Measurements from ENCODE around the gene KLF5.

DNA sequence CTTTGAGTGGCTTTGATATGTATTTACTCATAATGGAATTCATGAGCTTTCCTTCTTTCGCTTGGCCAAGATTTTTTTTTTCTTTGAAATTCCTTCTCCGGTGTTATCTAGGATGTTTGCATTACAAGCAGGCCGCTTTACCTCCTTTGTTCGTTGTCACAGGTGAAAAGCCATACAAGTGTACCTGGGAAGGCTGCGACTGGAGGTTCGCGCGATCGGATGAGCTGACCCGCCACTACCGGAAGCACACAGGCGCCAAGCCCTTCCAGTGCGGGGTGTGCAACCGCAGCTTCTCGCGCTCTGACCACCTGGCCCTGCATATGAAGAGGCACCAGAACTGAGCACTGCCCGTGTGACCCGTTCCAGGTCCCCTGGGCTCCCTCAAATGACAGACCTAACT, 16.7 kb downstream of the KLF5 start:
- TF ChIP-seq, protein P1, sequence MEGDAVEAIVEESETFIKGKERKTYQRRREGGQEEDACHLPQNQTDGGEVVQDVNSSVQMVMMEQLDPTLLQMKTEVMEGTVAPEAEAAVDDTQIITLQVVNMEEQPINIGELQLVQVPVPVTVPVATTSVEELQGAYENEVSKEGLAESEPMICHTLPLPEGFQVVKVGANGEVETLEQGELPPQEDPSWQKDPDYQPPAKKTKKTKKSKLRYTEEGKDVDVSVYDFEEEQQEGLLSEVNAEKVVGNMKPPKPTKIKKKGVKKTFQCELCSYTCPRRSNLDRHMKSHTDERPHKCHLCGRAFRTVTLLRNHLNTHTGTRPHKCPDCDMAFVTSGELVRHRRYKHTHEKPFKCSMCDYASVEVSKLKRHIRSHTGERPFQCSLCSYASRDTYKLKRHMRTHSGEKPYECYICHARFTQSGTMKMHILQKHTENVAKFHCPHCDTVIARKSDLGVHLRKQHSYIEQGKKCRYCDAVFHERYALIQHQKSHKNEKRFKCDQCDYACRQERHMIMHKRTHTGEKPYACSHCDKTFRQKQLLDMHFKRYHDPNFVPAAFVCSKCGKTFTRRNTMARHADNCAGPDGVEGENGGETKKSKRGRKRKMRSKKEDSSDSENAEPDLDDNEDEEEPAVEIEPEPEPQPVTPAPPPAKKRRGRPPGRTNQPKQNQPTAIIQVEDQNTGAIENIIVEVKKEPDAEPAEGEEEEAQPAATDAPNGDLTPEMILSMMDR (IDR thresholded peaks at IDR 0.05 in 4 of 5, conservative IDR thresholded peaks at IDR 0.05 in 1 of 5): no peak
- no peak for TF ChIP-seq POLR2A (IDR thresholded peaks at IDR 0.05)
